Stimulated activated CD8-positive, alpha-beta memory T cell treated with anti-CD3 and anti-CD28 coated beads, Interleukin-15, amount 100 ng/mL, for 4 hours (primary cell): Measurements from ENCODE around the gene AFF4.
"Not testable (repeated sequence)": the region's sequence is repeated elsewhere in the genome, so short reads cannot be mapped to it uniquely, and the experiment has no call there.

Experiments
- DNase-seq, 2 donors: peaks; one replicate each; pipeline ENCODE4 v3.0.0-alpha.2; 2020; ENCODE audit warnings: low read depth in 2 of 2

AFF4 gene

GRCh38 chr5:132963171-132964104, at the start of gene AFF4:
Gene AFF4 (minus strand): TSS chr5:132963634. CDS start chr5:132937189, 26,445 bp downstream.
- peak; percentile 66 to 80 for DNase-seq

- DNase-seq = not testable (repeated sequence)
These were observed 45.0 kb upstream of the AFF4 start for GRCh38 chr5:133008455-133008854.

GRCh38 chr5:133006653-133007052, 43.2 kb upstream of the AFF4 start:
- DNase-seq = no peak

GRCh38 chr5:132999246-132999645, 35.8 kb upstream of the AFF4 start:
- DNase-seq = no peak

- DNase-seq = no peak
These were observed 35.1 kb upstream of the AFF4 start for GRCh38 chr5:132998556-132998955.

- DNase-seq = no peak
These were observed 32.9 kb upstream of the AFF4 start for GRCh38 chr5:132996307-132996706.

GRCh38 chr5:132987531-132988408, 24.3 kb upstream of the AFF4 start:
- no peak for DNase-seq

- not testable (repeated sequence) for DNase-seq
These were observed 19.5 kb upstream of the AFF4 start for GRCh38 chr5:132982971-132983370.

GRCh38 chr5:132981288-132981687, 17.9 kb upstream of the AFF4 start:
- no peak for DNase-seq

GRCh38 chr5:132979976-132980375, 16.5 kb upstream of the AFF4 start:
- DNase-seq = no peak

- no peak for DNase-seq
These were observed 16.0 kb upstream of the AFF4 start for GRCh38 chr5:132979367-132979940.

- DNase-seq = no peak
These were observed 13.4 kb upstream of the AFF4 start for GRCh38 chr5:132976852-132977251.

- DNase-seq = not testable (repeated sequence)
These were observed 9.0 kb upstream of the AFF4 start for GRCh38 chr5:132972436-132972828.

- no peak for DNase-seq
These were observed 8.3 kb upstream of the AFF4 start for GRCh38 chr5:132971483-132972435.

- DNase-seq = no peak
These were observed 1.7 kb upstream of the AFF4 start for GRCh38 chr5:132965120-132965519.

GRCh38 chr5:132962429-132963021, 909 bp downstream of the AFF4 start:
- DNase-seq = no peak

GRCh38 chr5:132961887-132962286, 1.5 kb downstream of the AFF4 start:
- DNase-seq = no peak

GRCh38 chr5:132961123-132961815, 2.2 kb downstream of the AFF4 start:
- DNase-seq = not testable (repeated sequence)

- not testable (repeated sequence) for DNase-seq
These were observed 7.2 kb downstream of the AFF4 start for GRCh38 chr5:132956166-132956799.
